ENCODE measurements around the gene ABCB9. TPM values are rescaled to one million over a fixed set of nuclear protein-coding genes. Genes with fewer than 3 reads are reported as not detected.

Gene ABCB9
- polyA plus RNA-seq, 1 donor from 2014 or later, result 19.7 TPM

GRCh38 chr12:122927756-122928403, 38.4 kb downstream of the ABCB9 start:
- no peak overlapping the region for H3K4me3 ChIP-seq (ENCODE audit: low read length)
- H3K27me3 ChIP-seq (ENCODE audit: insufficient read depth, low read depth, low read length), result no peaks in the 10 kb centered on the region
- no peak overlapping the region for H2AFZ ChIP-seq (ENCODE audit: low read depth, low read length)
- no peak overlapping the region for H3K9ac ChIP-seq (ENCODE audit: low read length)
- TF ChIP-seq MXI1 (conservative IDR thresholded peaks at IDR 0.05; ENCODE audit: poor library complexity, severe bottlenecking) (no peak), SMC3 (conservative IDR thresholded peaks at IDR 0.05; ENCODE audit: poor library complexity) (no peak), REST (IDR thresholded peaks at IDR 0.05; ENCODE audit: borderline replicate concordance) (no peak), TAF1 (IDR thresholded peaks at IDR 0.05; ENCODE audit: low read depth) (no peak)
- H3K79me2 ChIP-seq (replicated peaks; ENCODE audit: insufficient read depth, low read length), result no peaks in the 10 kb centered on the region
- H3F3A ChIP-seq (ENCODE audit: insufficient read depth, low read length, poor library complexity, severe bottlenecking), result no peaks in the 10 kb centered on the region
- H4K20me1 ChIP-seq (ENCODE audit: insufficient read depth), result no peaks in the 10 kb centered on the region
- H3K4me2 ChIP-seq (ENCODE audit: low read length), result no peak overlapping the region
- H3K9me3 ChIP-seq (ENCODE audit: low read length), result no peaks in the 10 kb centered on the region
- no peaks in the 10 kb centered on the region for H3K9me2 ChIP-seq (ENCODE audit: insufficient read depth, low read length)
- no peaks in the 10 kb centered on the region for H3K36me3 ChIP-seq (ENCODE audit: insufficient read depth, low read length)
- H3K27ac ChIP-seq (ENCODE audit: low read length), result no peak overlapping the region

- Histone ChIP-seq H3K9ac (ENCODE audit: low read length) (no peak overlapping the region), H2AFZ (ENCODE audit: low read depth, low read length) (no peak overlapping the region), H3K27ac (ENCODE audit: low read length) (no peak overlapping the region), H3K4me2 (ENCODE audit: low read length) (no peak overlapping the region), H3K79me2 (replicated peaks; ENCODE audit: insufficient read depth, low read length) (no peaks in the 10 kb centered on the region), H3F3A (ENCODE audit: insufficient read depth, low read length, poor library complexity, severe bottlenecking) (no peaks in the 10 kb centered on the region), H3K27me3 (ENCODE audit: insufficient read depth, low read depth, low read length) (no peaks in the 10 kb centered on the region), H3K4me3 (ENCODE audit: low read length) (no peak overlapping the region), H3K9me3 (ENCODE audit: low read length) (no peaks in the 10 kb centered on the region), H3K36me3 (ENCODE audit: insufficient read depth, low read length) (no peaks in the 10 kb centered on the region), H4K20me1 (ENCODE audit: insufficient read depth) (no peaks in the 10 kb centered on the region), H3K9me2 (ENCODE audit: insufficient read depth, low read length) (no peaks in the 10 kb centered on the region)
- no peak for TF ChIP-seq SMC3 (conservative IDR thresholded peaks at IDR 0.05; ENCODE audit: poor library complexity)
- TF ChIP-seq MXI1 (conservative IDR thresholded peaks at IDR 0.05; ENCODE audit: poor library complexity, severe bottlenecking), result no peak
- TF ChIP-seq TAF1 (IDR thresholded peaks at IDR 0.05; ENCODE audit: low read depth), result no peak
- no peak for TF ChIP-seq REST (IDR thresholded peaks at IDR 0.05; ENCODE audit: borderline replicate concordance)
- TF ChIP-seq EZH2 (IDR thresholded peaks at IDR 0.05; ENCODE audit: borderline replicate concordance, insufficient read depth, low read length, poor library complexity, severe bottlenecking), result no peak
- no peak for TF ChIP-seq RAD21 (conservative IDR thresholded peaks at IDR 0.05)
- no peak for TF ChIP-seq CTCF (IDR thresholded peaks at IDR 0.05; ENCODE audit: poor library complexity, severe bottlenecking)
- TF ChIP-seq POLR2AphosphoS5 (IDR thresholded peaks at IDR 0.05), result no peak
- TF ChIP-seq EP300 (conservative IDR thresholded peaks at IDR 0.05; ENCODE audit: poor library complexity, severe bottlenecking), result no peak
Measured at GRCh38 chr12:122921917-122922316, 44.3 kb downstream of the ABCB9 start.
